ACC112 (cell line): ENCODE results near the gene CXXC1.

ENCODE experiments used
- H2AFZ ChIP-seq: fragments of 200-600 bp; sonication (generic); one replicate; pipeline ENCODE4 v1.6.0; 2017; ENCODE audit warnings: antibody characterized with exemption, low read length; ENCODE audit not compliant: unreplicated experiment
- H3K27ac ChIP-seq: fragments of 200-600 bp; sonication (generic); 2 replicates; pipeline ENCODE4 v1.5.1; 2014; ENCODE audit warnings: low read depth, mild to moderate bottlenecking, antibody characterized with exemption, low read length, moderate library complexity
- H3K27me3 ChIP-seq: fragments of 200-600 bp; sonication (generic); 2 replicates; pipeline ENCODE4 v1.6.1; 2014; ENCODE audit warnings: mild to moderate bottlenecking, antibody characterized with exemption, low read length, moderate library complexity, mixed read lengths; ENCODE audit not compliant: insufficient read depth
- H3K36me3 ChIP-seq: fragments of 200-600 bp; sonication (generic); 2 replicates; pipeline ENCODE4 v1.6.1; 2016; ENCODE audit warnings: mild to moderate bottlenecking, antibody characterized with exemption, low read length, moderate library complexity, mixed read lengths; ENCODE audit not compliant: insufficient read depth
- H3K4me1 ChIP-seq: fragments of 200-600 bp; sonication (generic); one replicate; pipeline ENCODE4 v1.6.1; 2016; ENCODE audit warnings: low read length, mixed read lengths; ENCODE audit not compliant: insufficient read depth, unreplicated experiment, control insufficient read depth
- H3K4me3 ChIP-seq: fragments of 200-600 bp; sonication (generic); 2 replicates; pipeline ENCODE4 v1.5.1; 2014; ENCODE audit warnings: mild to moderate bottlenecking, low read depth, low read length
- H3K79me2 ChIP-seq: fragments of 200-600 bp; sonication (generic); one replicate; pipeline ENCODE4 v1.6.0; 2016; ENCODE audit warnings: low read length; ENCODE audit not compliant: control insufficient read depth, unreplicated experiment, insufficient read depth

CXXC1 gene

DNA sequence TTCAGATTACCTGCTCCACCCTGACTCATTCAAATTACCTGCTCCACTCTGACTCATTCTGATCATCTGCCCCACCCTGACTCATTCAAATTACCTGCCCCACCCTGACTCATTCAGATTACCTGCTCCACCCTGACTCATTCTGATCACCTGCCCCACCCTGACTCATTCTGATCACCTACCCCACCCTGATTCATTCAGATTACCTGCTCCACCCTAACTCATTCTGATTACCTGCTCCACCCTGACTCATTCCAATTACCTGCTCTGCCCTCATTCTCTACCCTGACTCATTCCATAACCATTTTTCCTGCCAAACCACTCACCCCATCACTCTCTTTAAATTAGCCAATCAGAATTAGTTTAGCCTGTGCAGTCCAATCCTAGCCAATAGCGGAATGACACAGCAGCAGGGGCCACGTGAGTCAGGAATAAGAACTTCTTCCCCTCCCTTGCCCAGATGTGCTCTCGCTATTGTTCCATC lies 47.4 kb downstream of the CXXC1 start:
- Histone ChIP-seq H3K4me3 (no peak overlapping the region), H3K36me3 (no peaks in the 10 kb centered on the region), H3K79me2 (no peaks in the 10 kb centered on the region), H3K4me1 (no peaks in the 10 kb centered on the region), H2AFZ (no peak overlapping the region), H3K27me3 (peaks cover 7% of the 10 kb centered on the region; the same call in 1 of the 2 replicates), H3K27ac (no peak overlapping the region)

DNA sequence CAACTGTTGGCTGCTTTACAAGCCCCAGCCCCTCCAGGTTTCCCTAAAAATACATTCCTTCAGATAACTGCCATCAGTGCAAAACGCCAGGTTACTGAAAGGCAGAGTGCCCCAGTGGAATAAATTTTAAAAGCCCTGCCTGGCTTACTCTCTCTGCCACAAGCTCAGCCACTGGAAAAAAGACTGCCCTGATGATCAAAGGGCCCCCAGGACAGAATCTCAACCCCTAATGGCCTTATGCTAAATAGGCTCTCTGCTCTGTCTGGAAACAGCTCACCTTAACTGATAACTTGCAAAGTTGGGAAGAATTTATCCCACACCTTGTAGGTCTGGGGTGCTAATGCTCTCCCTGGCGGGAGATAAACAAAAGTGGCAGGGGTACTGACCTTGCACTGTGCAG lies 55.1 kb downstream of the CXXC1 start:
- Histone ChIP-seq H3K27ac (no peak overlapping the region), H3K27me3 (peaks cover 39% of the 10 kb centered on the region), H3K79me2 (no peaks in the 10 kb centered on the region), H3K36me3 (no peaks in the 10 kb centered on the region), H3K4me1 (no peaks in the 10 kb centered on the region), H2AFZ (no peak overlapping the region), H3K4me3 (no peak overlapping the region)
